AG09319 (cell line): ENCODE measurements around the gene TP53INP2.

Source experiments
- DNase-seq: peaks from one replicate; pipeline ENCODE4 v3.0.0-alpha.2; 2010; ENCODE audit warnings: low read depth; ENCODE audit errors: extremely low read depth
- TF ChIP-seq, protein P1 (sequence below): IDR thresholded peaks from 2 replicates; pipeline ENCODE4 v1.5.1; 2011; ENCODE audit warnings: low read depth, mild to moderate bottlenecking, inconsistent platforms, low read length, moderate library complexity

Gene TP53INP2

DNA sequence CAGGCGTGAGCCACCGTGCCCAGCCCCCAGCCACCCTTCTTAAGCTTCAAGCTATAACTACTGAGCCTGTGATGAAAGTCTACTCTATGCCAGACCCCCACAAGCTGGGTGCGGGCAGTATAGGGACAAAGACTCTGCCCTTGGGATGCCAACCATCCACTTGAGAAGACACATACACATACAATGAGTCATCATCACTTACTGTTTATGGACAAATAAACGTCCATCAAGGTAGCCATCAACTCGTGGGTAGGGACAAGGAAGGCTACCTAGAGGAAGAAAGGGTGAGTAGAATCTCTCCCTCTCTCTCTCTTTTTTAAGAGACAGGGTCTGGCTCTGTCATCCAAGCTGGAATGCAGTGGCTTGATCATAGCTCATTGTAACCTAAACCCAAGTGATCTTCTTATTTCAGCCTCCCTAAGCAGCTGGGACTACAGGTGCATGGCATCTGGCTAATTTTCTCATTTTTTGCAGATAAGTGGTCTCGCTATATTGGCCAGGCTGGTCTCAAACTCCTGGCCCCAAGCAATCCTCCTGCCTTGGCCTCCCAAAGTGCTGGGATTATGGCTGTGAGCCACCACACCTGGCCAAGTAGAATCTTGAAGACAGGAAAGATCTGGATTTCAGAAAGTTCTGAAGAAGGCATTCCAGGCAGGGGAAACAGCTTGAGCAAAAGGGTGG is 2.6 kb upstream of the TP53INP2 start:
- no peak for DNase-seq
- TF ChIP-seq, protein P1, sequence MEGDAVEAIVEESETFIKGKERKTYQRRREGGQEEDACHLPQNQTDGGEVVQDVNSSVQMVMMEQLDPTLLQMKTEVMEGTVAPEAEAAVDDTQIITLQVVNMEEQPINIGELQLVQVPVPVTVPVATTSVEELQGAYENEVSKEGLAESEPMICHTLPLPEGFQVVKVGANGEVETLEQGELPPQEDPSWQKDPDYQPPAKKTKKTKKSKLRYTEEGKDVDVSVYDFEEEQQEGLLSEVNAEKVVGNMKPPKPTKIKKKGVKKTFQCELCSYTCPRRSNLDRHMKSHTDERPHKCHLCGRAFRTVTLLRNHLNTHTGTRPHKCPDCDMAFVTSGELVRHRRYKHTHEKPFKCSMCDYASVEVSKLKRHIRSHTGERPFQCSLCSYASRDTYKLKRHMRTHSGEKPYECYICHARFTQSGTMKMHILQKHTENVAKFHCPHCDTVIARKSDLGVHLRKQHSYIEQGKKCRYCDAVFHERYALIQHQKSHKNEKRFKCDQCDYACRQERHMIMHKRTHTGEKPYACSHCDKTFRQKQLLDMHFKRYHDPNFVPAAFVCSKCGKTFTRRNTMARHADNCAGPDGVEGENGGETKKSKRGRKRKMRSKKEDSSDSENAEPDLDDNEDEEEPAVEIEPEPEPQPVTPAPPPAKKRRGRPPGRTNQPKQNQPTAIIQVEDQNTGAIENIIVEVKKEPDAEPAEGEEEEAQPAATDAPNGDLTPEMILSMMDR, result no peak

DNA sequence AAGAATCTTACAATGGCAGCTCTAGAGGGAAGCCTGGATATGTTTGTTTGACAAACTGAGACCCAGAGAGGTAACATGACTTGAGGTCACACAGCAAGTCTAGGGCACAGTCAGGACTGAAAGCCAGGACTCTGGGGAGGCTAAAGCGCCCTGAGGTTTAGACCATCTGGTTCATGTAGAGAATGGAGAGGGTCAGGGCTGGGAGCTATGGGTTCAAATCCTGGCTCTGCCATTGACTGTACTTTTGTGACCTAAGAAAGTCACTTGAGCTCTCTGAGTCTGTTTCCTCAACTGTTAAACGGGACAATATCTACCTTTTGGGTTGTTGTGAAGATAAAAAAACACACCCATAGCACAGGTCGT is 1.1 kb upstream of the TP53INP2 start:
- TF ChIP-seq, protein P1, result no peak
- DNase-seq, result no peak

DNA sequence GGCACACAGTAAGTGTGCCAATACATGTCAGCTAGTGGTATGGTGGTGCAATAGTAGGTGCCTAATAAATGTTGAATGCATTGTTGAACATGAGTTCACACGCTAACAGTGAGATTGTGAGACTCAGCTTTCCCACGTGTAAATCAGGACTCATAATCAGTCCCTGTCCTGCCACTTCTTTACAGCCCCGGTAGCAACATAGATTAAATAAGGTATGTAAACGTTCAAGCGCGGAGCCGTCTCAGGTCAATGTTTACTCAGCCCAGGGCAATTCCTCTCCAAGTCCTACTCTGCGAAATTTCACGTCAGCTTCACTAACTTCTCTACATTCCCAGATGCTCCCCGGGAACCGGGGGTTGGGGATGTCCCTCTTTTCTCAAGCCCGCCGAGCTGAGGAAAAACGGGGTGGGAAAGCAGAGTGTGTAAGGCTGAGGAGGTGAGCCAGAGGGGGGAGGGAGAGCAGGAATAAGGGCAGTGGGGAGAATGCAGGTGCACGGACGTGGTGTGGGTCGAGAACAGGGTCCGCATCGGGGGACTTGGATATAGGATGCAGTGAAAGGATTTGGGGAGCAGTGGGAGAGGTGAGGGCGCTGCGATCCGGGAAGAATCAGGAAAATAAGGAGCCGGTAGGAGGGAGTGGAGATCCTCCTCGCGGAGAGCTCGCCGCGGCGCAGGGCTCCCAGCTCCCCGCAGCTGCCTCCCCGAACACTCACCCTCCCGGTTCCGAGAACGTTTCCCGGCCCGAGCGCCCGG is 544 bp upstream of the TP53INP2 start:
- TF ChIP-seq, protein P1, result no peak; the same call in 1 of the 2 replicates
- DNase-seq, result no peak

DNA sequence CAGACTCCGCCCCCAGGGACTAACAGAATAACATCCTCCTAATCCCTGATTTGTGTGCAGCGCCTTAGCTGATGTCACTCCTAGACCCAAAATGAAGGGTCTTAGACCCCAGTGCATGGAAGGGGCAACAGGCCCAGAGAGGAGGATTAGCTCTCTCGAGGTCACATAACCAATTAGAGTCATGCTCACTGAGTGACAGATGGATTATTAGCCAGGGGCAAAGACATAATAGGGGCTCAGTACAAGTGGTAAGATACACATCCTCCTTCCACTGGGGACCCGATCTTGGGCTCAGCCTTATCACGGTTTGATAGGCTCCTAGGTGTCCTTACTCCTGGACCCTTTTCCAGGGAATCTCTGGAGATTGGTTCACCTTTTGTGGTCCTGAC is 858 bp downstream of the TP53INP2 start:
- no peak for DNase-seq
- TF ChIP-seq, protein P1, result no peak

DNA sequence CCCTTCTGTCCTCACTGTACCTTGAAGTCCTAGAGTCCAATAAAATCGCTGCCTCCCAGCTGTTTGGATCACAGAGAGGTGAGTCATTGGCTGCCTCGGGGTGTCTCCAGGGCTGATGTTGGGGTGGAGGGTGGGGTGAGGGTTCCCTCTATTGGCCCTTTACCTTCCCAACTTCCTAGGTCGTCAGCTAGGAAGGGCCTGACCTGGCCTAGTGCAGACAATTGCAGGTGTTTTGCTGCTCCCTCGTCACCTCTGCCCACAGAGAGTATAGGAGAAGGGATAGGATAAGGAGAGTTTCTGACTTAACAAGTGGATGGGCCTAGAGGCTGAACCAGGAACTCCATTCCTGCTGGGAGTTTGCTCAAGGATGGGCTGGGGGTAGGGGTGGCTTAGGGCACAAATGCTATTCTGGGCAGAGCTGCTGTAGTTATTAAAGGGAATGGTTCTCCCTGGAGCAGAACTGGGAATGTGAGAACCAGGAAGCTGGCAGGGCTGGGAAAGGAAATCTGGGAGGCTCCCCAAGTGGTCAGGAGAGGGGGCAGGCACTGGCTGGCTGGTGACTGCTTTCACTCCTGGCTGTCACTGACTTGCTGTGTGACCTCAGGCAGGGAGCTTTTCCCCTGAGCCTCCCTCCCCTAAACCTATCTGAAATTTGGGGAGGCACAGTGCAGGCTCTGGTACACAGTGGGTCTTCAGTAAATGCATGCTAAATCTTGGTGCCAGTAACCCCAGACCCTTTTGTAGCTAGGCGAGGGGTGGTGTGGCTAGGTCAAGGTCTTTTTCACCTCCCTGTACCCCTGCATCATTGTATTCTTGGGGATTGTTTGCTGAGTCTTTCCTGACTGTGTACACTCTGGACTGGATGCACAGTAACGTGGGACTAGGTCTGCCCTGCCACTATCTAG is 1.5 kb downstream of the TP53INP2 start:
- TF ChIP-seq, protein P1, result no peak; the same call in 1 of the 2 replicates
- DNase-seq, result no peak

DNA sequence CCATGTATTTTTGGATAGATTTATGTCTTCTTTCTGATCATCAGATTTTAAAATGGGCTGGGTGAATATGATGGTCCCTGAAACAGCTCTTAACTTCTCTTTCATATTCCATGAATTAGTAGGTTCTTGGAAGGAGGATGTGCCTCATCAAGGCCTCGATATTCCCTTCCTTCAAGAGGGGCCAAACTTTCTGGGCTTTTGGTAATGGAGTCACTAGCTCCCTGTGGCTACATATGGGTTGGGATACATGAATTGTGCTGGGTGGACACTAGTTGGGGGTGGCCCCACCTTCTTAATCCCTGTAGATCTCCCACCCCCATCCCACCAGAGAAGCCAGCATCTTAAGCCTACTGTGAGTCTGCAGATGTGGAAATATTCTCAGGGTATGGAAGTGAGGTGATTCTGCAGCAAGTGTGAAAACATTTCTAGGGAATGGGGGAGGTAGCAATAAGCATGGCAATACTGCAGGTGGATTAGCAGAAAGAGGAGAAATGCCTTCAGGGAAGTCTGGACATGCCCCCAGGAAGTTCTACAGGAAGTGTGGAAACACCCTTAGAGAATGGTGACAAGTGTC is 2.2 kb downstream of the TP53INP2 start:
- TF ChIP-seq, protein P1, result no peak
- DNase-seq, result no peak
